SH-SY5Y (cell line): ENCODE results near the gene RAPGEF2.

Experiments used
- GATA2 ChIP-seq: IDR thresholded peaks from 2 replicates; pipeline ENCODE4 v1.6.1; 2011; ENCODE audit warnings: mild to moderate bottlenecking, low read depth, low read length
- GATA3 ChIP-seq: IDR thresholded peaks from 2 replicates; pipeline ENCODE4 v1.6.1; 2011; ENCODE audit warnings: low read depth, mild to moderate bottlenecking, low read length, moderate library complexity

DNA sequence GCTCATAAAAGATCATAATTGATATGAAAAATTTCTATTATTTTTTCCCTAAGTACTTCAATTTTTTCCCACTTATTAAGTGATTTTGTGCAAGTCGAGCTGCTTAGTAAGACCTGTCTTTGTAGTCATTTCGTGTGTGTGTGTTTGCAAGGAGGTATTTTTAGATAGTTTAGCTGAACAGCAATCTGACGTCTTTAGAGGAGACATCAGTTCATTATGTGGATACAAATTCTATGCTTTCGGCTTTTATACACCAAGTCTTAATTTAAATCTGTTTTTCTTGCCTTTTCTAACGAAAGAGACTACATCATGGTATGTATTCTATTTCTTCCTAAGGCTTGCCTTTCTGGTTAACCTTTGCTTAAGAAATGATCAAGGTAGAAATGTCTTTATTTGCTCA is 179.4 kb downstream of the RAPGEF2 start:
- TF ChIP-seq GATA2 (no peak), GATA3 (no peak)
